SK-N-SH (cell line): Measurements from ENCODE around the gene XKR3. TPM values are rescaled to one million over a fixed set of nuclear protein-coding genes. Genes with fewer than 3 reads are reported as not detected.

Experiments
- CTCF ChIA-PET: fragments of 300-600, 350-600 bp; formaldehyde crosslinking; extraction: SDS; loops from one replicate; lab custom pipeline; 2021; lab: Yijun Ruan, JAX
- POLR2A ChIA-PET: fragments of 350-600 bp; sonication (Branson Sonifier 250); formaldehyde crosslinking; extraction: SDS; loops from one replicate; lab custom pipeline; 2020; ENCODE audit warnings: antibody characterized with exemption, inconsistent platforms; lab: Yijun Ruan, JAX
- DNase-seq: peaks from one replicate; pipeline ENCODE4 v3.0.0; 2012
- H2AFZ ChIP-seq: fragments of 200-600 bp; sonication (generic); 2 replicates; pipeline ENCODE4 v1.8.1; 2016; ENCODE audit warnings: antibody characterized with exemption, mild to moderate bottlenecking, low read depth
- H3F3A ChIP-seq: fragments of 200-600 bp; sonication (generic); replicated peaks from 2 replicates; pipeline ENCODE3; 2016; ENCODE audit warnings: antibody characterized with exemption, mild to moderate bottlenecking; ENCODE audit not compliant: insufficient read depth
- H3K27ac ChIP-seq, 2 experiments: fragments of 200-500 bp in 1 of 2; fragments of 200-600 bp in 1 of 2; sonication (Bioruptor generic) in 1 of 2; sonication (generic), shearing (Covaris generic) in 1 of 2; 2 replicates each; pipeline versions ENCODE4 v1.5.1 to v1.6.1; 2014 to 2016; ENCODE audit warnings: low read depth in 2 of 2, inconsistent platforms in 1 of 2, low read length in 1 of 2, mild to moderate bottlenecking in 1 of 2, mixed read lengths in 1 of 2
- H3K27me3 ChIP-seq: fragments of 200-600 bp; sonication (generic), shearing (Covaris generic); 2 replicates; pipeline ENCODE4 v1.6.1; 2016; ENCODE audit warnings: mixed run types; ENCODE audit not compliant: insufficient read depth
- H3K36me3 ChIP-seq, 2 experiments: fragments of 200-500 bp in 1 of 2; fragments of 200-600 bp in 1 of 2; sonication (Bioruptor generic) in 1 of 2; sonication (generic) in 1 of 2; replicated peaks in 1 of 2; 2 replicates each; pipeline versions ENCODE3 to v1.5.1; 2014 to 2016; ENCODE audit warnings: low read length in 1 of 2, mild to moderate bottlenecking in 1 of 2; ENCODE audit not compliant: insufficient read depth in 2 of 2, control insufficient read depth in 1 of 2
- H3K4me1 ChIP-seq, 2 experiments: fragments of 200-500 bp in 1 of 2; fragments of 200-600 bp in 1 of 2; sonication (Bioruptor generic) in 1 of 2; sonication (generic), shearing (Covaris generic) in 1 of 2; 2 replicates each; pipeline versions ENCODE4 v1.5.1 to v1.6.1; 2014 to 2016; ENCODE audit warnings: low read depth in 1 of 2, low read length in 1 of 2, mixed run types in 1 of 2; ENCODE audit not compliant: insufficient read depth in 2 of 2, control insufficient read depth in 1 of 2
- H3K4me2 ChIP-seq: fragments of 200-600 bp; sonication (generic), shearing (Covaris generic); 2 replicates; pipeline ENCODE4 v1.6.1; 2017; ENCODE audit warnings: mixed run types
- H3K4me3 ChIP-seq, 2 experiments: fragments of 200-500 bp in 1 of 2; fragments of 200-600 bp in 1 of 2; sonication (Bioruptor generic) in 1 of 2; sonication (generic), shearing (Covaris generic) in 1 of 2; 2 replicates each; pipeline versions ENCODE4 v1.5.1 to v1.8.1; 2014 to 2016; ENCODE audit warnings: low read depth in 2 of 2, inconsistent platforms in 1 of 2, low read length in 1 of 2, mild to moderate bottlenecking in 1 of 2, mixed read lengths in 1 of 2, moderate library complexity in 1 of 2
- H3K79me2 ChIP-seq: fragments of 200-600 bp; sonication (generic); 2 replicates; pipeline ENCODE4 v1.8.1; 2017; ENCODE audit warnings: mild to moderate bottlenecking; ENCODE audit not compliant: insufficient read depth
- H3K9ac ChIP-seq: fragments of 200-600 bp; sonication (generic); 2 replicates; pipeline ENCODE4 v1.6.1; 2017; ENCODE audit warnings: mixed run types
- H3K9me2 ChIP-seq: fragments of 200-600 bp; sonication (generic); 2 replicates; pipeline ENCODE4 v1.6.1; 2017; ENCODE audit warnings: mixed run types
- H3K9me3 ChIP-seq: fragments of 200-600 bp; sonication (generic); 2 replicates; pipeline ENCODE4 v1.6.1; 2017; ENCODE audit warnings: mixed run types, mild to moderate bottlenecking, moderate library complexity
- H4K20me1 ChIP-seq: fragments of 200-600 bp; sonication (generic); 2 replicates; pipeline ENCODE4 v1.6.1; 2017; ENCODE audit warnings: mild to moderate bottlenecking, mixed run types; ENCODE audit not compliant: insufficient read depth
- CTCF ChIP-seq: fragments of 200-600 bp; sonication (generic); IDR thresholded peaks from 2 replicates; pipeline ENCODE4 v1.6.1; 2017; ENCODE audit warnings: antibody characterized with exemption, mild to moderate bottlenecking, moderate library complexity
- ELF1 ChIP-seq: IDR thresholded peaks from 2 replicates; pipeline ENCODE4 v1.4.0; 2012
- EP300 ChIP-seq, 2 experiments: IDR thresholded peaks; 2 replicates each; pipeline versions ENCODE4 v1.4.0 to v1.6.1; 2012; ENCODE audit warnings: borderline replicate concordance in 1 of 2, low read depth in 1 of 2, low read length in 1 of 2
- FOXM1 ChIP-seq: IDR thresholded peaks from 2 replicates; pipeline ENCODE4 v1.4.0; 2012; ENCODE audit warnings: low read depth, mild to moderate bottlenecking
- GABPA ChIP-seq: IDR thresholded peaks from 2 replicates; pipeline ENCODE4 v1.4.0; 2012; ENCODE audit warnings: low read depth, mild to moderate bottlenecking
- IRF3 ChIP-seq: fragments of 150-350 bp; IDR thresholded peaks from 2 replicates; pipeline ENCODE4 v1.6.1; 2016; ENCODE audit warnings: mild to moderate bottlenecking, low read depth, low read length
- MXI1 ChIP-seq: IDR thresholded peaks from 2 replicates; pipeline ENCODE4 v1.6.1; 2012; ENCODE audit warnings: mild to moderate bottlenecking, low read depth, low read length, improper control_type of control experiment
- RAD21 ChIP-seq: IDR thresholded peaks from 2 replicates; pipeline ENCODE4 v1.6.1; 2012; ENCODE audit warnings: mild to moderate bottlenecking, low read length
- REST ChIP-seq: IDR thresholded peaks from 2 replicates; pipeline ENCODE4 v1.6.1; 2012; ENCODE audit warnings: mild to moderate bottlenecking, low read depth, low read length, moderate library complexity
- RFX5 ChIP-seq: IDR thresholded peaks from 2 replicates; pipeline ENCODE4 v1.6.1; 2012; ENCODE audit warnings: mild to moderate bottlenecking, improper control_type of control experiment, low read length
- TCF12 ChIP-seq: IDR thresholded peaks from 2 replicates; pipeline ENCODE4 v1.4.0; 2012
- USF1 ChIP-seq: IDR thresholded peaks from 2 replicates; pipeline ENCODE4 v1.4.0; 2012; ENCODE audit warnings: low read depth, borderline replicate concordance
- WGBS: methylation state at CpG from one replicate; pipeline ENCODE4 v1.1.6; 2017; ENCODE audit warnings: low lambda C conversion rate; 5-methylcytosine and 5-hydroxymethylcytosine counted together
- polyA plus RNA-seq, 3 experiments: library from polyadenylated mRNA; depleted of rRNA; stranded (reverse); fragments of >200 nt; gene quantifications; 2 replicates each; pipeline ENCODE4 v1.2.3, GENCODE V29; 2012

XKR3 gene
- polyA plus RNA-seq, 1 of the 3 experiments (the other 2 are of a cell fraction), result not detected

- H3K36me3 ChIP-seq, result no peaks in the 10 kb centered on the region
- TF ChIP-seq MXI1 (no peak), CTCF (no peak), FOXM1 (no peak), GABPA (no peak), IRF3 (no peak), USF1 (no peak), TCF12 (no peak), REST (no peak), RFX5 (no peak), ELF1 (no peak), EP300 (IDR thresholded peaks at IDR 0.05; ENCODE audit: borderline replicate concordance in 1 of 2, low read depth in 1 of 2, low read length in 1 of 2) (no peak), RAD21 (no peak)
- POLR2A ChIA-PET, result no interaction called here
Measured at GRCh38 chr22:16828876-16829275, 3.7 kb upstream of the XKR3 start.

More at GRCh38 chr22:16828876-16829275, 3.7 kb upstream of the XKR3 start:
- no peak for DNase-seq
- H3K27me3 ChIP-seq, result no peaks in the 10 kb centered on the region; the same call in none of the 2 replicates
- H3K9me2 ChIP-seq, result no peaks in the 10 kb centered on the region
- no peaks in the 10 kb centered on the region for H3K4me1 ChIP-seq
- H3K9me3 ChIP-seq, result no peaks in the 10 kb centered on the region
- no peak overlapping the region for H3K4me3 ChIP-seq
- no peak overlapping the region for H2AFZ ChIP-seq
- no peak overlapping the region for H3K27ac ChIP-seq
- WGBS, result 5% methylated on average over 4 of the region's 4 CpGs
- H3K79me2 ChIP-seq, result no peaks in the 10 kb centered on the region
- no peaks in the 10 kb centered on the region for H4K20me1 ChIP-seq
- no peak overlapping the region for H3K9ac ChIP-seq
- no peak overlapping the region for H3K4me2 ChIP-seq
- CTCF ChIA-PET, result no interaction called here
- no peaks in the 10 kb centered on the region for H3F3A ChIP-seq
